GM12878 (cell line): ENCODE results near the gene KRT7. TPM values are rescaled to one million over a fixed set of nuclear protein-coding genes. Genes with fewer than 3 reads are reported as not detected.

Experiments
- ASH2L ChIP-seq: fragments of 300-600, 200-600 bp; sonication (generic); IDR thresholded peaks from 2 replicates; pipeline ENCODE4 v1.6.1; 2017; ENCODE audit warnings: low read depth, mild to moderate bottlenecking, borderline replicate concordance
- BACH1 ChIP-seq: fragments of 450-650 bp; IDR thresholded peaks from 2 replicates; pipeline ENCODE4 v1.6.1; 2017; ENCODE audit warnings: mild to moderate bottlenecking, borderline replicate concordance
- CHD2 ChIP-seq: IDR thresholded peaks from 2 replicates; pipeline ENCODE4 v1.6.1; 2011; ENCODE audit warnings: low read depth, low read length, improper control_type of control experiment, borderline replicate concordance
- HDAC2 ChIP-seq: fragments of 200-600 bp; sonication (generic); IDR thresholded peaks from 2 replicates; pipeline ENCODE4 v1.6.1; 2017
- JUNB ChIP-seq: IDR thresholded peaks from 2 replicates; pipeline ENCODE4 v1.6.1; 2016; ENCODE audit warnings: antibody characterized with exemption, mild to moderate bottlenecking
- KLF5 ChIP-seq: fragments of 450-650 bp; IDR thresholded peaks from 2 replicates; pipeline ENCODE4 v1.6.1; 2014; ENCODE audit warnings: mild to moderate bottlenecking; ENCODE audit not compliant: partially characterized antibody
- MEF2B ChIP-seq: fragments of 450-650 bp; IDR thresholded peaks from 2 replicates; pipeline ENCODE4 v1.6.1; 2018; ENCODE audit warnings: mild to moderate bottlenecking, moderate library complexity; ENCODE audit not compliant: partially characterized antibody, poor library complexity, severe bottlenecking
- MYB ChIP-seq: fragments of 150-350 bp; IDR thresholded peaks from 2 replicates; pipeline ENCODE4 v1.6.1; 2014; ENCODE audit warnings: mild to moderate bottlenecking, low read depth, low read length, borderline replicate concordance
- NBN ChIP-seq: fragments of 450-650 bp; IDR thresholded peaks from 2 replicates; pipeline ENCODE4 v1.6.1; 2016
- NFYA ChIP-seq: IDR thresholded peaks from 2 replicates; pipeline ENCODE4 v1.6.1; 2011; ENCODE audit warnings: low read depth, mild to moderate bottlenecking, low read length, improper control_type of control experiment, borderline replicate concordance
- NR2F1 ChIP-seq: fragments of 450-650 bp; conservative IDR thresholded peaks from 2 replicates; pipeline ENCODE4 v1.6.1; 2017; ENCODE audit warnings: mild to moderate bottlenecking
- PAX5 ChIP-seq: IDR thresholded peaks from 2 replicates; pipeline ENCODE4 v1.6.1; 2011; ENCODE audit warnings: low read depth, low read length, borderline replicate concordance
- PML ChIP-seq: IDR thresholded peaks from 2 replicates; pipeline ENCODE4 v1.6.1; 2012; ENCODE audit warnings: low read length, inconsistent platforms
- POLR2A ChIP-seq: IDR thresholded peaks from 2 replicates; pipeline ENCODE4 v1.6.1; 2011; ENCODE audit warnings: low read depth, mild to moderate bottlenecking, low read length
- SREBF2 ChIP-seq: IDR thresholded peaks from 2 replicates; pipeline ENCODE4 v1.6.1; 2012; ENCODE audit warnings: mild to moderate bottlenecking, low read length
- SRF ChIP-seq, 2 experiments: IDR thresholded peaks; 2 replicates each; pipeline ENCODE4 v1.6.1; 2011; ENCODE audit warnings: low read depth in 2 of 2, low read length in 2 of 2, mild to moderate bottlenecking in 1 of 2, moderate library complexity in 1 of 2
- YBX1 ChIP-seq: fragments of 450-650 bp; IDR thresholded peaks from 2 replicates; pipeline ENCODE4 v1.6.1; 2016; ENCODE audit warnings: antibody characterized with exemption
- ZBED1 ChIP-seq: IDR thresholded peaks from 2 replicates; pipeline ENCODE4 v1.6.1; 2016; ENCODE audit warnings: borderline replicate concordance
- ZNF24 ChIP-seq: fragments of 450-650 bp; IDR thresholded peaks from 2 replicates; pipeline ENCODE4 v1.6.1; 2017; ENCODE audit warnings: antibody characterized with exemption, mild to moderate bottlenecking
- ZNF274 ChIP-seq: IDR thresholded peaks from one replicate; pipeline ENCODE4 v1.8.0; 2011; ENCODE audit not compliant: insufficient read length, insufficient read depth
- polyA plus RNA-seq, 11 experiments: library from polyadenylated mRNA; depleted of rRNA in 4 of 11; unstranded in 6 of 11; stranded (reverse) in 5 of 11; fragments of >200 nt; fragmentation: Nextera tagmentation in 4 of 11; fragmentation: Illumina TruSeq in 1 of 11; extraction: Ambion mirVana in 4 of 11; extraction: Trizol in 1 of 11; gene quantifications; 1 replicate in 1 of 11; 2 replicates in 10 of 11; pipeline versions ENCODE4 v1.2.1 to v1.2.3, GENCODE V29; 2011 to 2016; ENCODE audit warnings: inconsistent platforms in 2 of 11, missing spikeins in 2 of 11, low read depth in 1 of 11
- total RNA-seq, 4 experiments: library from RNA; depleted of rRNA in 3 of 4; stranded (reverse); fragments of >200 nt in 3 of 4; fragmentation: Illumina TruSeq in 1 of 4; extraction: Trizol in 1 of 4; gene quantifications; 2 replicates each; pipeline versions ENCODE4 v1.2.1 to v1.2.3, GENCODE V29; 2013 to 2021
- TF ChIP-seq, protein P1 (sequence below): fragments of 150-350 bp; IDR thresholded peaks from 2 replicates; pipeline ENCODE4 v1.6.1; 2014; ENCODE audit warnings: mild to moderate bottlenecking, low read depth, low read length
- TF ChIP-seq, protein P2 (sequence below): fragments of 450-650 bp; IDR thresholded peaks from 2 replicates; pipeline ENCODE4 v1.6.1; 2017; ENCODE audit warnings: borderline replicate concordance
- TF ChIP-seq, protein P3 (sequence below): fragments of 450-650 bp; conservative IDR thresholded peaks from 2 replicates; pipeline ENCODE4 v1.6.1; 2017; ENCODE audit warnings: mild to moderate bottlenecking, moderate library complexity
- TF ChIP-seq, protein P4 (sequence below): fragments of 450-650 bp; IDR thresholded peaks from 2 replicates; pipeline ENCODE4 v1.6.1; 2017; ENCODE audit warnings: mild to moderate bottlenecking, moderate library complexity

Gene KRT7
- total and polyA plus RNA-seq, 10 of the 15 experiments (the other 5 are each of a cell fraction or from before 2014, with no cell fraction given), result 0.90 to 18.7 (median 4.8) TPM

DNA sequence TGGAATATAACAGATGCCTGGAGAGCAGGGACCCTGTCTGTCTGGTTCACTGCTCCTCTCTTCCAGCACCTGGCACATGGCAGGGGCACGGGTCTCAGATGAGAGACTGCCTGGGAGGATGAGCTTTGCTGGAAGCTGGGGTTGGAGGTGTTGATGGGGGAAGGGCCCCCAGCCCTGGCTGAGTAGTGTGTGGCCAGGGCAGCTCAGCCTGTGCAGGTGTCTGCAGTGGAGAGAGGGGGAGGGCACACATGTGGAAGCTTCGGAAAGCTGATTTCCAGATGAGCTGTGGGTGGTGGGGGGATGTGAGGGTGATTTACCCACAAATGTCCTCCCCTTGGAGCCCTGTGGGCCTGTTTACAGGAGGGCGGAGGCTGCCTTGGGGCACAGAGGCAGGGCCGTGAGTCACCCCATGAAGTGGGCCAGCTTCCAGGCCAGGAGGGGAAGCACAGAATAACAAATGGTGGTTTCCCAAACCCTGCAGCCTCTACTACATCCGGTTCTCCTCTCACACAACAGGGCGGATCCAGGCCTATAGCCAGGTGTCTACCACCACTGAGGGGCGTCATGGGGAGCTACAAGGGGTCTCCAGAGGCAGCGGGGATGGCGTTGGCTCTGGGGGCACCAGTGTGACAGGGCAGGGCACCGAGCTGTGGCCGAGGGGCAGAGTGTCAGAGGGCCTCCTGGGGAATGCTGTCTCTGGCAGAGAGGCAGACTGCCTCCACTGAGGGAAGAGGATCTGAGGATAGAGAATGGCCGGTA is 11.0 kb downstream of the KRT7 start (continued):
- TF ChIP-seq SRF (IDR thresholded peaks at IDR 0.05; ENCODE audit: low read depth in 2 of 2, low read length in 2 of 2), result no peak
- TF ChIP-seq NBN, result peak; percentile 69; the same call in 1 of the 2 replicates
- TF ChIP-seq BACH1, result no peak; the same call in 1 of the 2 replicates
- TF ChIP-seq, protein P1, sequence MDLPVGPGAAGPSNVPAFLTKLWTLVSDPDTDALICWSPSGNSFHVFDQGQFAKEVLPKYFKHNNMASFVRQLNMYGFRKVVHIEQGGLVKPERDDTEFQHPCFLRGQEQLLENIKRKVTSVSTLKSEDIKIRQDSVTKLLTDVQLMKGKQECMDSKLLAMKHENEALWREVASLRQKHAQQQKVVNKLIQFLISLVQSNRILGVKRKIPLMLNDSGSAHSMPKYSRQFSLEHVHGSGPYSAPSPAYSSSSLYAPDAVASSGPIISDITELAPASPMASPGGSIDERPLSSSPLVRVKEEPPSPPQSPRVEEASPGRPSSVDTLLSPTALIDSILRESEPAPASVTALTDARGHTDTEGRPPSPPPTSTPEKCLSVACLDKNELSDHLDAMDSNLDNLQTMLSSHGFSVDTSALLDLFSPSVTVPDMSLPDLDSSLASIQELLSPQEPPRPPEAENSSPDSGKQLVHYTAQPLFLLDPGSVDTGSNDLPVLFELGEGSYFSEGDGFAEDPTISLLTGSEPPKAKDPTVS, result no peak
- TF ChIP-seq PML, result no peak
- peak; percentile 77 for TF ChIP-seq POLR2A
- TF ChIP-seq, protein P2, sequence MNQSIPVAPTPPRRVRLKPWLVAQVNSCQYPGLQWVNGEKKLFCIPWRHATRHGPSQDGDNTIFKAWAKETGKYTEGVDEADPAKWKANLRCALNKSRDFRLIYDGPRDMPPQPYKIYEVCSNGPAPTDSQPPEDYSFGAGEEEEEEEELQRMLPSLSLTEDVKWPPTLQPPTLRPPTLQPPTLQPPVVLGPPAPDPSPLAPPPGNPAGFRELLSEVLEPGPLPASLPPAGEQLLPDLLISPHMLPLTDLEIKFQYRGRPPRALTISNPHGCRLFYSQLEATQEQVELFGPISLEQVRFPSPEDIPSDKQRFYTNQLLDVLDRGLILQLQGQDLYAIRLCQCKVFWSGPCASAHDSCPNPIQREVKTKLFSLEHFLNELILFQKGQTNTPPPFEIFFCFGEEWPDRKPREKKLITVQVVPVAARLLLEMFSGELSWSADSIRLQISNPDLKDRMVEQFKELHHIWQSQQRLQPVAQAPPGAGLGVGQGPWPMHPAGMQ, result no peak
- TF ChIP-seq MEF2B, result peak; percentile 41
- TF ChIP-seq ZBED1, result no peak; the same call in 1 of the 2 replicates
- no peak for TF ChIP-seq NFYA
- TF ChIP-seq JUNB, result peak; percentile 34; the same call in 1 of the 2 replicates
- TF ChIP-seq MYB, result no peak
- TF ChIP-seq CHD2, result peak; percentile 47; the same call in 1 of the 2 replicates
- TF ChIP-seq KLF5, result no peak
- TF ChIP-seq, protein P3, sequence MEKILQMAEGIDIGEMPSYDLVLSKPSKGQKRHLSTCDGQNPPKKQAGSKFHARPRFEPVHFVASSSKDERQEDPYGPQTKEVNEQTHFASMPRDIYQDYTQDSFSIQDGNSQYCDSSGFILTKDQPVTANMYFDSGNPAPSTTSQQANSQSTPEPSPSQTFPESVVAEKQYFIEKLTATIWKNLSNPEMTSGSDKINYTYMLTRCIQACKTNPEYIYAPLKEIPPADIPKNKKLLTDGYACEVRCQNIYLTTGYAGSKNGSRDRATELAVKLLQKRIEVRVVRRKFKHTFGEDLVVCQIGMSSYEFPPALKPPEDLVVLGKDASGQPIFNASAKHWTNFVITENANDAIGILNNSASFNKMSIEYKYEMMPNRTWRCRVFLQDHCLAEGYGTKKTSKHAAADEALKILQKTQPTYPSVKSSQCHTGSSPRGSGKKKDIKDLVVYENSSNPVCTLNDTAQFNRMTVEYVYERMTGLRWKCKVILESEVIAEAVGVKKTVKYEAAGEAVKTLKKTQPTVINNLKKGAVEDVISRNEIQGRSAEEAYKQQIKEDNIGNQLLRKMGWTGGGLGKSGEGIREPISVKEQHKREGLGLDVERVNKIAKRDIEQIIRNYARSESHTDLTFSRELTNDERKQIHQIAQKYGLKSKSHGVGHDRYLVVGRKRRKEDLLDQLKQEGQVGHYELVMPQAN, result no peak
- TF ChIP-seq, protein P4, sequence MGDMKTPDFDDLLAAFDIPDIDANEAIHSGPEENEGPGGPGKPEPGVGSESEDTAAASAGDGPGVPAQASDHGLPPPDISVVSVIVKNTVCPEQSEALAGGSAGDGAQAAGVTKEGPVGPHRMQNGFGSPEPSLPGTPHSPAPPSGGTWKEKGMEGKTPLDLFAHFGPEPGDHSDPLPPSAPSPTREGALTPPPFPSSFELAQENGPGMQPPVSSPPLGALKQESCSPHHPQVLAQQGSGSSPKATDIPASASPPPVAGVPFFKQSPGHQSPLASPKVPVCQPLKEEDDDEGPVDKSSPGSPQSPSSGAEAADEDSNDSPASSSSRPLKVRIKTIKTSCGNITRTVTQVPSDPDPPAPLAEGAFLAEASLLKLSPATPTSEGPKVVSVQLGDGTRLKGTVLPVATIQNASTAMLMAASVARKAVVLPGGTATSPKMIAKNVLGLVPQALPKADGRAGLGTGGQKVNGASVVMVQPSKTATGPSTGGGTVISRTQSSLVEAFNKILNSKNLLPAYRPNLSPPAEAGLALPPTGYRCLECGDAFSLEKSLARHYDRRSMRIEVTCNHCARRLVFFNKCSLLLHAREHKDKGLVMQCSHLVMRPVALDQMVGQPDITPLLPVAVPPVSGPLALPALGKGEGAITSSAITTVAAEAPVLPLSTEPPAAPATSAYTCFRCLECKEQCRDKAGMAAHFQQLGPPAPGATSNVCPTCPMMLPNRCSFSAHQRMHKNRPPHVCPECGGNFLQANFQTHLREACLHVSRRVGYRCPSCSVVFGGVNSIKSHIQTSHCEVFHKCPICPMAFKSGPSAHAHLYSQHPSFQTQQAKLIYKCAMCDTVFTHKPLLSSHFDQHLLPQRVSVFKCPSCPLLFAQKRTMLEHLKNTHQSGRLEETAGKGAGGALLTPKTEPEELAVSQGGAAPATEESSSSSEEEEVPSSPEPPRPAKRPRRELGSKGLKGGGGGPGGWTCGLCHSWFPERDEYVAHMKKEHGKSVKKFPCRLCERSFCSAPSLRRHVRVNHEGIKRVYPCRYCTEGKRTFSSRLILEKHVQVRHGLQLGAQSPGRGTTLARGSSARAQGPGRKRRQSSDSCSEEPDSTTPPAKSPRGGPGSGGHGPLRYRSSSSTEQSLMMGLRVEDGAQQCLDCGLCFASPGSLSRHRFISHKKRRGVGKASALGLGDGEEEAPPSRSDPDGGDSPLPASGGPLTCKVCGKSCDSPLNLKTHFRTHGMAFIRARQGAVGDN, result peak; percentile 53; the same call in 1 of the 2 replicates
- TF ChIP-seq HDAC2, result no peak
- no peak for TF ChIP-seq ASH2L
- TF ChIP-seq YBX1, result no peak
- no peak for TF ChIP-seq ZNF24
- TF ChIP-seq SREBF2, result no peak
- peak; percentile 7; the same call in 1 of the 2 replicates for TF ChIP-seq PAX5
- no peak for TF ChIP-seq ZNF274
- 0 out of 2 replicates have a peak, but pooled peaks have one; percentile 15 for TF ChIP-seq NR2F1
